Body of pancreas (tissue), 4 donors: ENCODE measurements around the gene HNRNPR.

Experiments
- POLR2A ChIP-seq, 3 donors: fragments of 450-650 bp; IDR thresholded peaks; one replicate each; pipeline ENCODE4 v1.6.1; 2016; ENCODE audit warnings: antibody characterized with exemption in 3 of 3, mild to moderate bottlenecking in 2 of 3
- TF ChIP-seq, protein P1 (sequence below), 7 experiments: fragments of 450-650 bp in 4 of 7; fragments of 200-600 bp in 3 of 7; sonication (generic) in 3 of 7; IDR thresholded peaks; one replicate each; pipeline ENCODE4 v1.5.1; 2016 to 2019; ENCODE audit warnings: antibody characterized with exemption in 7 of 7

DNA sequence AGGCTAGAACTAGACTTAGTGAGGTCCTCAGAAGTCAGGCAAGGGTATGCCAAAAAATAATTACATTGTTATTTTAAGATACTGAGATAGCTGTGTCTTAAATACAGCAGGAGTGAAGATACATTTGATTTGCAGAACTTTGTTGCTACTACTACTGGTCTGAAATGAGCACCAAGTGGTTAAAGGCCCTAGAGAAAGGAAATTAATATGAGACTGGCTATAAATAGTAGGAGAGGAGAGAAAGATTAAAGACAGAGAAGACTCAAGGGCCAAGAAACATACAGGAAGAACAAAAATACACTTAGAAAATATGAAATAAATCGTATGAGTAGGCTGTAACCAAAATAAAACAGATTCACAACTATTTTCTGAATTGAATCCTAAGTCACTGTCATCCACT, 21.3 kb downstream of the HNRNPR start:
- TF ChIP-seq, protein P1, sequence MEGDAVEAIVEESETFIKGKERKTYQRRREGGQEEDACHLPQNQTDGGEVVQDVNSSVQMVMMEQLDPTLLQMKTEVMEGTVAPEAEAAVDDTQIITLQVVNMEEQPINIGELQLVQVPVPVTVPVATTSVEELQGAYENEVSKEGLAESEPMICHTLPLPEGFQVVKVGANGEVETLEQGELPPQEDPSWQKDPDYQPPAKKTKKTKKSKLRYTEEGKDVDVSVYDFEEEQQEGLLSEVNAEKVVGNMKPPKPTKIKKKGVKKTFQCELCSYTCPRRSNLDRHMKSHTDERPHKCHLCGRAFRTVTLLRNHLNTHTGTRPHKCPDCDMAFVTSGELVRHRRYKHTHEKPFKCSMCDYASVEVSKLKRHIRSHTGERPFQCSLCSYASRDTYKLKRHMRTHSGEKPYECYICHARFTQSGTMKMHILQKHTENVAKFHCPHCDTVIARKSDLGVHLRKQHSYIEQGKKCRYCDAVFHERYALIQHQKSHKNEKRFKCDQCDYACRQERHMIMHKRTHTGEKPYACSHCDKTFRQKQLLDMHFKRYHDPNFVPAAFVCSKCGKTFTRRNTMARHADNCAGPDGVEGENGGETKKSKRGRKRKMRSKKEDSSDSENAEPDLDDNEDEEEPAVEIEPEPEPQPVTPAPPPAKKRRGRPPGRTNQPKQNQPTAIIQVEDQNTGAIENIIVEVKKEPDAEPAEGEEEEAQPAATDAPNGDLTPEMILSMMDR (IDR thresholded peaks at IDR 0.05): no peak
- TF ChIP-seq POLR2A (IDR thresholded peaks at IDR 0.05): no peak
